ENCODE data around the gene RRP12.

RRP12 gene

DNA sequence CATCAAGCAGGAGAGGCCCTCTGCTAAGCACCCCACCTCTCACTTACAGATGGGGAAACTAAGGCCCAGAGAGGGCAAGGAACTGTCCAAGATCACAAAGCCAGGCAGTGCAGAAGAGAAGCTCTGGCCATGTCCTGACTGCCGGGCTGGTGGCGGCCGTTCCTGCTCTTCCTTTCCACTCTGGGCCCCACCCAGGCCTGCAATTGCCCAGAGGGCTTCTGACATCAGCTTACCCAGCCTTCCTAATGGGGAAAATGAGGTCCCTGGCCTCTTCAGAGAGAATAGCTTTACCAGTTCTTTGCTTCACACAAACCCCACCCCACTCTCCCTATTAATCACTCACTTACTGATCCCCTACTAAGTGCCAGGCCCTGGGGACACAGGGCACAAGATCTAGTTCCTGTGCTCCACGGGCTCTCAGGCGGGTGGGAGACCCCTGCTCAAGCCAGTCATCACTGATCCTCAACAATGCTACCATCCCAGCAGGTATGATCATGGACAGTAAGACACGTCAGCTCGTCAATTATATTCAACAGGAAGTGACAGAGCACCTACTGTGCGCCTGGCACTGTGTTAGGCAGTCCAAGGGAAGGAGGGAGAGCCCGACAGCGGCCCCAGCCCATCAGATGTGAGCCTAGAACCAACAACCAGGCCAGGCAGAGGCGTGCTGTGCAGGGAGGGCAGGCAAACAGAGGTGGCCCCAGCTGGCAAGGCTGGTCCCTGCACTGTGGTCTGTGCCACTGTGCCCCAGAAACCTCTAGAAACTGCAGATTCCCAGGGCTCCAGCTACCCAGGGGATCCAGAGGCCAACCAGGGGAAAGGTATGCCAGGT is 40.2 kb downstream of the RRP12 start:
- no peak for DNase-seq (ENCODE audit: low read depth)
- TF ChIP-seq, protein P1, sequence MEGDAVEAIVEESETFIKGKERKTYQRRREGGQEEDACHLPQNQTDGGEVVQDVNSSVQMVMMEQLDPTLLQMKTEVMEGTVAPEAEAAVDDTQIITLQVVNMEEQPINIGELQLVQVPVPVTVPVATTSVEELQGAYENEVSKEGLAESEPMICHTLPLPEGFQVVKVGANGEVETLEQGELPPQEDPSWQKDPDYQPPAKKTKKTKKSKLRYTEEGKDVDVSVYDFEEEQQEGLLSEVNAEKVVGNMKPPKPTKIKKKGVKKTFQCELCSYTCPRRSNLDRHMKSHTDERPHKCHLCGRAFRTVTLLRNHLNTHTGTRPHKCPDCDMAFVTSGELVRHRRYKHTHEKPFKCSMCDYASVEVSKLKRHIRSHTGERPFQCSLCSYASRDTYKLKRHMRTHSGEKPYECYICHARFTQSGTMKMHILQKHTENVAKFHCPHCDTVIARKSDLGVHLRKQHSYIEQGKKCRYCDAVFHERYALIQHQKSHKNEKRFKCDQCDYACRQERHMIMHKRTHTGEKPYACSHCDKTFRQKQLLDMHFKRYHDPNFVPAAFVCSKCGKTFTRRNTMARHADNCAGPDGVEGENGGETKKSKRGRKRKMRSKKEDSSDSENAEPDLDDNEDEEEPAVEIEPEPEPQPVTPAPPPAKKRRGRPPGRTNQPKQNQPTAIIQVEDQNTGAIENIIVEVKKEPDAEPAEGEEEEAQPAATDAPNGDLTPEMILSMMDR (conservative IDR thresholded peaks at IDR 0.05; ENCODE audit: low read length), result no peak
- H3K4me3 ChIP-seq (ENCODE audit: low read length), result no peak overlapping the region

DNA sequence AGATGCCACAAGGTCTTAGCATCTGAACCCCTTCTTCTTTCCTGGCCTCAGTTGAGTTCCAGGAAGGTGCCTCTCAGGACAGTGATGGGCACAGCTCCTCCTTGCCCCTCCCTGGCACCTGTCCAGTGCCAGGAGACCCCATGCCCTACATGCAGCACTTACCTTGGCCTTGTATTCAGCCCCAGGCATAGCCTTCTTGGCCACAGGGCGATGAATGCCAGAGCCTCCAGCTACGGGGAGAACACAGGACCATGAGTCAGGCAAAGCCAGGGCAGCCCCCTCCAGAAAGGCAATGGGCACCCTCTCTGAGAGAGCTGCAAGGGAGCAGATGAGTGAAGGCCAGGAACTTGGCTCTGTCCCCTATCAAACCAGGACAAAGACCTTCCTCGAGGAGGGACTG is 42.4 kb downstream of the RRP12 start:
- H3K4me3 ChIP-seq (ENCODE audit: low read length), result no peak overlapping the region
- DNase-seq (ENCODE audit: low read depth), result no peak
- TF ChIP-seq, protein P1 (conservative IDR thresholded peaks at IDR 0.05; ENCODE audit: low read length), result no peak

DNA sequence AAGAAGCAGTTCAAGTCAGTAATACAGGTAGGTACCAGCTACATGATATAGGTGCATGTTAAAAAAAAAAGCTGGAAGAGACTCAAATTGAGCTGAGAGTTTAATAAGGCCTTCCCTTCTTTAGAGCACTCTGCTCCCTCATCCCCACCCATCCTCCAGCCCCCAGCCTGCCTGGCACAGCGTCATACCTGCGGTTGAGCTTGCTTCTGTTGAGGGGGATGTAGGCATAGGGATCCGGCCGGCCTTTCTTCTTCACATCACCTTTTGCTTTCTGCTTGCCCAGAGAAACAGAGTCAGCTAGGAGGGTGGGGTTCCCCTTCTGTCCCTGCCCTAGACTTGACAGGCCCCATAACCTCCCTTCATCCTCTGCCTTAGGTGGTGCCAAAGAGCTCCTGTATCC is 42.8 kb downstream of the RRP12 start:
- DNase-seq (ENCODE audit: low read depth), result no peak
- TF ChIP-seq, protein P1 (conservative IDR thresholded peaks at IDR 0.05; ENCODE audit: low read length), result no peak
- no peak overlapping the region for H3K4me3 ChIP-seq (ENCODE audit: low read length)

DNA sequence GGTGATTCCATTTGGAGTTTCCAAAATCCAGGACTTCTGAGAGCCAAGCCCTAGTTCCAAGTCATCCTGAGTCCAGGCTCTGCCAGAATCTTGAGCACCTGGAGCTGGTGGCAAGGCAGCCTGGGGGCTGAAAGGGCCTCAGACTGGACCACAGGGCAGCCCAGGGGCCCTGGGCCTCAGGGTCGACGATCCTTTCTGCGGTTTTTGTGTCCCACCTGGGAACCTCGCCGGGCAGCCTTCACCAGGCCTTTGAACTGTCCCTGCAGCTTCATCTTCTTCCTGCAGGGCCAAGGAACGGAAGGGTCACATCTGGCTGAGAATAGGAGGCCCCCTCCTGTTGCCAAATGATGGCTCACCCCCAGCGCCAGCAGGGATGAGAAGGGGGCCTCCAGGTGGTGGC is 44.2 kb downstream of the RRP12 start:
- DNase-seq (ENCODE audit: low read depth), result no peak
- TF ChIP-seq, protein P1 (conservative IDR thresholded peaks at IDR 0.05; ENCODE audit: low read length), result no peak
- no peak overlapping the region for H3K4me3 ChIP-seq (ENCODE audit: low read length)

DNA sequence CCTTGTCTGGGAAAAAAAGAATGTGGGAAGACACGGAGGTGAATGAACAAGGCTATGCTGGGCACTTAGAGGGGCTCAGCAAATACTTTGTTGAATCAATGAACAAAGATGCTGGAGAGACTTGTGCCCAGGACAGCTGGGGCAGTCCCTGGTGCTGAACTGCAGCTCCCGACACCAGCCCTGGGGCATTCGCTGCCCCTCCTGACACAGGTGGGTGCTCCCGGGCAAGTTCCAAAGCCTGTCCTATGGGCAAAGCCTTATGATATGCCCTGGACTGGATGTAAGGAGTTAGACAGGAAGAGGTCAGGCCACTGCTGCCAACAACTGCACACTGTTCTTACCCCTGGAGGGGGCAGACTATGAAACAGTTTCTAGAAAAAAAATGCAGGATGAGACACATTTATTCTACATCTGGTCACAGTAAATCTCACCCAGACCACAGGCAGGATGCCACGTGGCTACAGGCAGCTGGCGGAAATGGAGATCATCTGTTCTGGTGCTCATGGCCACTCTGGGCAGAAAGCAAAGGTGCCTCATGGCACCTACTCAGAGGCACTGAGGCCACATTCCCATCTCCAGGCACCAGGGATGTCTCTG is 44.7 kb downstream of the RRP12 start:
- TF ChIP-seq, protein P1 (conservative IDR thresholded peaks at IDR 0.05; ENCODE audit: low read length), result peak; percentile 50
- H3K4me3 ChIP-seq (ENCODE audit: low read length), result no peak overlapping the region
- DNase-seq (ENCODE audit: low read depth), result peak; percentile 89

DNA sequence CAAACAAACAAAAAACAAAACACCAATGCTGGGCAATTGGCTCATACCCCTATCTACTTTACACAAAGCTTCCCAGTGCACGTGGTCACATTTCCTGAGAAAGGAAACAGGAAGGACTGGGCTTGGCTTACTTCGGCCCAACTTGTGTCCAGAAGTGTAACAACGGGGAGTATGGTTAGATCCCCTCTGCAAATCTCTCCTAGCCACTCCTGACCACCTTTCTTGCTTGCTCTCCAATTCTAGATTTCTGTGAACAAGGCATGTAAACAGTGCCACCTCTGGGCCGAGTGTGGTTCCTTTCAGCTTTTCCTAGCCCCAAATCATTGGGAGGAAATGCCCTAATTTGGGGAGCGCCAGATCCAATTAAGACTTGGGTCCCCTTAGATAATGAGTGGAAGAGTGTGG is 45.6 kb downstream of the RRP12 start:
- TF ChIP-seq, protein P1 (conservative IDR thresholded peaks at IDR 0.05; ENCODE audit: low read length), result peak; percentile 34
- H3K4me3 ChIP-seq (ENCODE audit: low read length), result no peak overlapping the region
- DNase-seq (ENCODE audit: low read depth), result no peak

DNA sequence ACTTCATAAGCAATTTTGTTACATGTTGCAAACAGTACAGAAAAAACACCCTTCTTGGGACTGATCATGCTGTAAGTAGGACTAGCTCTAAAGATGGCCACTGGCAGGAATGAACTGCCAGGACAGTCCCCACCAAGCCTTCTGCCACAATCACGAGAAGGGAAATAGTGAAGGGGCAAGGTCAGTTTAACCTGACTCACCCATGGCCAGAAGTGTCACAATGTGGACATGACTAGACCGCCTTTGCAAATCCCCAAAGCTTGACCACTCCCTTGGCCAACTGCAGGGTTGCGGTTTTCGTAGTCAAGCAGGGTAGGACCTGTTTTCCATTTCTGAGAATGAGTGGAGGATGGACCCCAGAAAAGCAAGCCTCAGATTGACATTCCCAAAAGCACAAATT is 47.2 kb downstream of the RRP12 start:
- no peak for DNase-seq (ENCODE audit: low read depth)
- TF ChIP-seq, protein P1 (conservative IDR thresholded peaks at IDR 0.05; ENCODE audit: low read length), result no peak
- H3K4me3 ChIP-seq (ENCODE audit: low read length), result no peak overlapping the region

Measured in AG10803 (cell line).